Measurements from ENCODE around the gene KCNT2.

- TF ChIP-seq POLR2A (IDR thresholded peaks at IDR 0.05) (no peak), CTCF (IDR thresholded peaks at IDR 0.05) (no peak), EP300 (IDR thresholded peaks at IDR 0.05) (no peak), POLR2AphosphoS5 (IDR thresholded peaks at IDR 0.05) (no peak)
Observed at GRCh38 chr1:196607981-196608380, 259 bp downstream of the KCNT2 start.
